HCT116 (cell line): Measurements from ENCODE around the gene TAGLN2. TPM values are rescaled to one million over a fixed set of nuclear protein-coding genes. Genes with fewer than 3 reads are reported as not detected.
A peak's percentile ranks its signal among the peaks of the same experiment; 100 is the strongest.

ENCODE experiments used
- ATAC-seq: fragments of 200-7000 bp; cut with Tn5 transposase; 2 replicates; pipeline ENCODE4 v1.9.1; 2020; ENCODE audit warnings: mild to moderate bottlenecking, moderate library complexity
- BruUV-seq: library from RNA; stranded (reverse); fragments of 400-500 nt; replicated peaks from 2 replicates; lab custom pipeline; 2021; lab: Mats Ljungman, UMichigan
- CTCF ChIA-PET: fragments of 300-600 bp; sonication (Branson Sonifier 250); formaldehyde crosslinking; loops from one replicate; lab custom pipeline; 2021; ENCODE audit warnings: antibody characterized with exemption; lab: Charles Lee
- POLR2A ChIA-PET: fragments of 300-600, 350-600 bp; sonication (Branson Sonifier 250); formaldehyde crosslinking; loops from one replicate; lab custom pipeline; 2021; ENCODE audit warnings: antibody characterized with exemption; lab: Charles Lee
- RAD21 ChIA-PET, 2 experiments: fragments of 300-600 bp; sonication (Branson Sonifier 250); formaldehyde crosslinking; loops; one replicate each; lab custom pipeline; 2023; ENCODE audit warnings: low total read pairs in 2 of 2; ENCODE audit not compliant: uncharacterized antibody in 2 of 2, unreplicated experiment in 2 of 2, low non-redundant PET in 1 of 2; lab: Charles Lee
- DNase-seq: peaks from one replicate; pipeline ENCODE4 v3.0.0-alpha.2; 2010; ENCODE audit warnings: low read depth, low spot score
- H2AFZ ChIP-seq: fragments of 200-600 bp; shearing (Covaris generic), sonication (generic); 2 replicates; pipeline ENCODE4 v1.6.1; 2017; ENCODE audit warnings: low read depth, mixed run types, mixed read lengths, antibody characterized with exemption, low read length; ENCODE audit not compliant: poor library complexity, severe bottlenecking
- H3K27ac ChIP-seq: 2 replicates; pipeline ENCODE4 v1.5.1; 2012; ENCODE audit warnings: low read depth, low read length
- H3K27me3 ChIP-seq: fragments of 200-600 bp; sonication (generic); 2 replicates; pipeline ENCODE4 v1.6.1; 2016; ENCODE audit warnings: mixed run types, low read length, mixed read lengths; ENCODE audit not compliant: insufficient read depth
- H3K36me3 ChIP-seq, 2 experiments: fragments of 200-500 bp in 1 of 2; fragments of 200-600 bp in 1 of 2; sonication (Bioruptor generic) in 1 of 2; sonication (generic) in 1 of 2; 2 replicates each; pipeline versions ENCODE4 v1.5.1 to v1.6.1; 2014 to 2016; ENCODE audit warnings: low read length in 2 of 2, inconsistent platforms in 1 of 2, mixed read lengths in 1 of 2, mixed run types in 1 of 2; ENCODE audit not compliant: insufficient read depth in 2 of 2, control insufficient read depth in 1 of 2
- H3K4me1 ChIP-seq, 2 experiments: fragments of 200-600 bp in 1 of 2; sonication (generic) in 1 of 2; 2 replicates each; pipeline versions ENCODE4 v1.5.1 to v1.6.1; 2012 to 2017; ENCODE audit warnings: low read length in 2 of 2, inconsistent platforms in 1 of 2, mild to moderate bottlenecking in 1 of 2, mixed read lengths in 1 of 2, mixed run types in 1 of 2, moderate library complexity in 1 of 2; ENCODE audit not compliant: insufficient read depth in 2 of 2, control insufficient read depth in 1 of 2
- H3K4me2 ChIP-seq: fragments of 200-600 bp; sonication (generic); 2 replicates; pipeline ENCODE4 v1.6.1; 2017; ENCODE audit warnings: mixed run types, low read length, mixed read lengths
- H3K4me3 ChIP-seq, 2 experiments: fragments of 200-600 bp in 1 of 2; sonication (generic) in 1 of 2; replicated peaks in 1 of 2; 2 replicates each; pipeline ENCODE4 v1.5.1; 2011 to 2016; ENCODE audit warnings: low read length in 2 of 2, control low read depth in 1 of 2, low read depth in 1 of 2, mild to moderate bottlenecking in 1 of 2, mixed read lengths in 1 of 2, mixed run types in 1 of 2
- H3K79me2 ChIP-seq: fragments of 200-600 bp; sonication (generic); 2 replicates; pipeline ENCODE4 v1.6.1; 2017; ENCODE audit warnings: mild to moderate bottlenecking, mixed run types, low read length, moderate library complexity, mixed read lengths; ENCODE audit not compliant: insufficient read depth
- H3K9ac ChIP-seq: fragments of 200-600 bp; sonication (generic); 2 replicates; pipeline ENCODE4 v1.6.1; 2016; ENCODE audit warnings: low read length, mixed read lengths
- H3K9me2 ChIP-seq: fragments of 200-600 bp; sonication (generic), shearing (Covaris generic); 2 replicates; pipeline ENCODE4 v1.6.1; 2017; ENCODE audit warnings: mixed run types, mild to moderate bottlenecking, moderate library complexity; ENCODE audit not compliant: insufficient read depth
- H3K9me3 ChIP-seq, 2 experiments: fragments of 200-500 bp in 1 of 2; fragments of 200-600 bp in 1 of 2; sonication (Bioruptor generic) in 1 of 2; sonication (generic) in 1 of 2; 2 replicates each; pipeline ENCODE4 v1.6.1; 2014 to 2017; ENCODE audit warnings: low read length in 2 of 2, mixed read lengths in 2 of 2, inconsistent platforms in 1 of 2, low read depth in 1 of 2, mild to moderate bottlenecking in 1 of 2, mixed run types in 1 of 2, moderate library complexity in 1 of 2; ENCODE audit not compliant: control insufficient read depth in 1 of 2, insufficient read depth in 1 of 2
- H4K20me1 ChIP-seq: fragments of 200-600 bp; sonication (generic), shearing (Covaris generic); 2 replicates; pipeline ENCODE4 v1.6.1; 2017; ENCODE audit warnings: mixed run types, mild to moderate bottlenecking, moderate library complexity; ENCODE audit not compliant: insufficient read depth
- CBX3 ChIP-seq: IDR thresholded peaks from 2 replicates; pipeline ENCODE4 v1.6.1; 2012; ENCODE audit warnings: low read depth
- CEBPB ChIP-seq: IDR thresholded peaks from 2 replicates; pipeline ENCODE4 v1.6.1; 2012; ENCODE audit warnings: low read depth
- CTCF ChIP-seq, 3 experiments: fragments of 200-600 bp in 1 of 3; sonication (generic) in 1 of 3; IDR thresholded peaks in 2 of 3; conservative IDR thresholded peaks in 1 of 3; 2 replicates each; pipeline ENCODE4 v1.5.1; 2012 to 2017; ENCODE audit warnings: low read depth in 2 of 3, low read length in 2 of 3, antibody characterized with exemption in 1 of 3, borderline replicate concordance in 1 of 3, control low read depth in 1 of 3, mild to moderate bottlenecking in 1 of 3, mixed read lengths in 1 of 3, mixed run types in 1 of 3, moderate library complexity in 1 of 3; ENCODE audit not compliant: insufficient read depth in 1 of 3
- EGR1 ChIP-seq: IDR thresholded peaks from 2 replicates; pipeline ENCODE4 v1.6.1; 2012; ENCODE audit warnings: low read depth
- ELF1 ChIP-seq: IDR thresholded peaks from 2 replicates; pipeline ENCODE4 v1.6.1; 2012; ENCODE audit warnings: low read depth, borderline replicate concordance
- EZH2phosphoT487 ChIP-seq: fragments of 200-600 bp; IDR thresholded peaks from 2 replicates; pipeline ENCODE4 v1.6.1; 2018; ENCODE audit warnings: antibody characterized with exemption, borderline replicate concordance
- JUND ChIP-seq: IDR thresholded peaks from 2 replicates; pipeline ENCODE4 v1.6.1; 2012
- POLR2A ChIP-seq: IDR thresholded peaks from 2 replicates; pipeline ENCODE4 v1.7.0; 2011; ENCODE audit warnings: borderline replicate concordance; ENCODE audit not compliant: insufficient read depth, insufficient read length; ENCODE audit errors: extremely low read depth
- POLR2AphosphoS5 ChIP-seq: IDR thresholded peaks from 2 replicates; pipeline ENCODE4 v1.6.1; 2011; ENCODE audit warnings: mild to moderate bottlenecking, low read depth, low read length, moderate library complexity
- RAD21 ChIP-seq: IDR thresholded peaks from 2 replicates; pipeline ENCODE4 v1.6.1; 2012; ENCODE audit warnings: low read depth, mild to moderate bottlenecking
- SIN3A ChIP-seq: IDR thresholded peaks from 2 replicates; pipeline ENCODE4 v1.6.1; 2012; ENCODE audit warnings: low read depth
- SP1 ChIP-seq: IDR thresholded peaks from 2 replicates; pipeline ENCODE4 v1.6.1; 2012; ENCODE audit warnings: low read depth
- SRF ChIP-seq: IDR thresholded peaks from 2 replicates; pipeline ENCODE4 v1.6.1; 2012; ENCODE audit warnings: low read depth
- TCF7L2 ChIP-seq: IDR thresholded peaks from 2 replicates; pipeline ENCODE4 v1.7.0; 2011; ENCODE audit warnings: borderline replicate concordance, inconsistent platforms; ENCODE audit not compliant: insufficient read depth, insufficient read length; ENCODE audit errors: extremely low read depth
- YY1 ChIP-seq: IDR thresholded peaks from 2 replicates; pipeline ENCODE4 v1.6.1; 2011; ENCODE audit warnings: low read length, low read depth, moderate library complexity, mild to moderate bottlenecking; ENCODE audit not compliant: insufficient replicate concordance; ENCODE audit errors: extremely low read depth
- ZFX ChIP-seq: fragments of 450-650 bp; IDR thresholded peaks from 2 replicates; pipeline ENCODE4 v1.6.1; 2017
- intact Hi-C: fragments of 100-400 bp; cut with micrococcal nuclease; formaldehyde crosslinking; loops from 2 replicates; pipeline ENCODE4 v1.10.0; 2022
- total RNA-seq: library from RNA; stranded (reverse); gene quantifications from one replicate; pipeline ENCODE4 v1.2.1, GENCODE V29; 2021; ENCODE audit not compliant: unreplicated experiment
- TF ChIP-seq, protein P1 (sequence below): IDR thresholded peaks from 2 replicates; pipeline ENCODE4 v1.6.1; 2011; ENCODE audit warnings: mild to moderate bottlenecking, low read length, moderate library complexity; ENCODE audit not compliant: insufficient replicate concordance; ENCODE audit errors: extremely low read depth
- TF ChIP-seq, protein P2 (sequence below): IDR thresholded peaks from 2 replicates; pipeline ENCODE4 v1.6.1; 2012; ENCODE audit warnings: low read depth

TAGLN2 gene
- total RNA-seq, 1 experiment from 2014 or later = 127 TPM

DNA sequence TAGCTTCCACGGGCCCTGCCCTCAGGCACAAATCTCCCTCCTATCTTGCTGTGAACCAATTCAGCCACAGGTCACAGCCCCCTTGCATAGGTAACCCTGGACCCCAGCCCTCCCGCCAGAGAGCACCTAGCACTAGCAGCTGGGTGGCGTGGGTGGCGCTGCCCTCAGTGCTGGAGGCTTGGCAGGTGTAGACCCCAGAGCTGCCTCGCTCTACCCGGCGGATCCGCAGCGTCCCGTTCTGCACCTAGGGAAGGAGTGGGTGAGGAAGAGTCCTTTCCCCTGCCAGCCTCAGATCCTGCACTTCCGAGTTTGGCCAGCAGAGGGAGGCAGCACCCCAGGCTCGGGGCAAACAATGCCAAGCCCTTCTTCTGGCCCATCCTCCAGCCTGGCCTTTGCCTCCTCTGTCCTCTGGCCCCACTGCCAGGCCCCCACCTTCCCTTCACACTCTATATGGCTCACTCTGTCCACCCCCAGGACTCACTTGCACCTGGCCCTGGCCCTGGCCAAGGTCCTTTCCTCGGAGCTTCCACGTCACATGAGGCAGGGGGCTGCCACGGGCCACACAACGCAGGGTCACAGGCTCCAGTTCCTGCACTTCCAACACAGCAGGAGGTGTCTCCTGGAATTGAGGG, 11.1 kb upstream of the TAGLN2 start:
- RAD21 ChIA-PET = interaction anchor here in 1 of 2 experiments (1.9 kb wide), 1 partner anchor 71 kb away, joined by 5 read pairs; no protein-coding TSS in a partner anchor
- no peak overlapping the region for H3K4me3 ChIP-seq
- no peaks in the 10 kb centered on the region for H3K27me3 ChIP-seq
- H3K4me2 ChIP-seq = peak overlapping the region; percentile 18
- H2AFZ ChIP-seq = no peak overlapping the region
- peaks cover 0 to 2% of the 10 kb centered on the region in 2 experiments; a peak in 1 of 4 replicates for H3K36me3 ChIP-seq
- POLR2A ChIA-PET = no interaction called here
- H3K4me1 ChIP-seq = peaks cover 3 to 15% of the 10 kb centered on the region in 2 experiments
- H3K79me2 ChIP-seq = no peaks in the 10 kb centered on the region
- intact Hi-C loops = loop anchor here (1.0 to 2.0 kb wide), 2 partner anchors 70 to 142 kb away; no protein-coding TSS in a partner anchor
- no peaks in the 10 kb centered on the region for H3K9me3 ChIP-seq
- no peaks in the 10 kb centered on the region for H4K20me1 ChIP-seq
- DNase-seq = no peak
- H3K9ac ChIP-seq = no peak overlapping the region
- no peaks in the 10 kb centered on the region for H3K9me2 ChIP-seq
- TF ChIP-seq ZFX (no peak), RAD21 (peak; percentile 98), JUND (no peak), ELF1 (no peak), SIN3A (no peak), EZH2phosphoT487 (no peak), CBX3 (no peak), EGR1 (no peak), TCF7L2 (no peak), CTCF (IDR thresholded peaks at IDR 0.05 in 2 of 3, conservative IDR thresholded peaks at IDR 0.05 in 1 of 3; ENCODE audit: borderline replicate concordance in 1 of 3, insufficient read depth in 1 of 3, low read depth in 2 of 3, low read length in 2 of 3) (peak; percentile 84 to 96 (median 95)), CEBPB (no peak), POLR2A (no peak), SRF (no peak), YY1 (no peak), SP1 (no peak), POLR2AphosphoS5 (no peak)
- TF ChIP-seq, protein P1, sequence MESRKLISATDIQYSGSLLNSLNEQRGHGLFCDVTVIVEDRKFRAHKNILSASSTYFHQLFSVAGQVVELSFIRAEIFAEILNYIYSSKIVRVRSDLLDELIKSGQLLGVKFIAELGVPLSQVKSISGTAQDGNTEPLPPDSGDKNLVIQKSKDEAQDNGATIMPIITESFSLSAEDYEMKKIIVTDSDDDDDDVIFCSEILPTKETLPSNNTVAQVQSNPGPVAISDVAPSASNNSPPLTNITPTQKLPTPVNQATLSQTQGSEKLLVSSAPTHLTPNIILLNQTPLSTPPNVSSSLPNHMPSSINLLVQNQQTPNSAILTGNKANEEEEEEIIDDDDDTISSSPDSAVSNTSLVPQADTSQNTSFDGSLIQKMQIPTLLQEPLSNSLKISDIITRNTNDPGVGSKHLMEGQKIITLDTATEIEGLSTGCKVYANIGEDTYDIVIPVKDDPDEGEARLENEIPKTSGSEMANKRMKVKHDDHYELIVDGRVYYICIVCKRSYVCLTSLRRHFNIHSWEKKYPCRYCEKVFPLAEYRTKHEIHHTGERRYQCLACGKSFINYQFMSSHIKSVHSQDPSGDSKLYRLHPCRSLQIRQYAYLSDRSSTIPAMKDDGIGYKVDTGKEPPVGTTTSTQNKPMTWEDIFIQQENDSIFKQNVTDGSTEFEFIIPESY = no peak
- TF ChIP-seq, protein P2, sequence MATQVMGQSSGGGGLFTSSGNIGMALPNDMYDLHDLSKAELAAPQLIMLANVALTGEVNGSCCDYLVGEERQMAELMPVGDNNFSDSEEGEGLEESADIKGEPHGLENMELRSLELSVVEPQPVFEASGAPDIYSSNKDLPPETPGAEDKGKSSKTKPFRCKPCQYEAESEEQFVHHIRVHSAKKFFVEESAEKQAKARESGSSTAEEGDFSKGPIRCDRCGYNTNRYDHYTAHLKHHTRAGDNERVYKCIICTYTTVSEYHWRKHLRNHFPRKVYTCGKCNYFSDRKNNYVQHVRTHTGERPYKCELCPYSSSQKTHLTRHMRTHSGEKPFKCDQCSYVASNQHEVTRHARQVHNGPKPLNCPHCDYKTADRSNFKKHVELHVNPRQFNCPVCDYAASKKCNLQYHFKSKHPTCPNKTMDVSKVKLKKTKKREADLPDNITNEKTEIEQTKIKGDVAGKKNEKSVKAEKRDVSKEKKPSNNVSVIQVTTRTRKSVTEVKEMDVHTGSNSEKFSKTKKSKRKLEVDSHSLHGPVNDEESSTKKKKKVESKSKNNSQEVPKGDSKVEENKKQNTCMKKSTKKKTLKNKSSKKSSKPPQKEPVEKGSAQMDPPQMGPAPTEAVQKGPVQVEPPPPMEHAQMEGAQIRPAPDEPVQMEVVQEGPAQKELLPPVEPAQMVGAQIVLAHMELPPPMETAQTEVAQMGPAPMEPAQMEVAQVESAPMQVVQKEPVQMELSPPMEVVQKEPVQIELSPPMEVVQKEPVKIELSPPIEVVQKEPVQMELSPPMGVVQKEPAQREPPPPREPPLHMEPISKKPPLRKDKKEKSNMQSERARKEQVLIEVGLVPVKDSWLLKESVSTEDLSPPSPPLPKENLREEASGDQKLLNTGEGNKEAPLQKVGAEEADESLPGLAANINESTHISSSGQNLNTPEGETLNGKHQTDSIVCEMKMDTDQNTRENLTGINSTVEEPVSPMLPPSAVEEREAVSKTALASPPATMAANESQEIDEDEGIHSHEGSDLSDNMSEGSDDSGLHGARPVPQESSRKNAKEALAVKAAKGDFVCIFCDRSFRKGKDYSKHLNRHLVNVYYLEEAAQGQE = no peak
- CTCF ChIA-PET = interaction anchor here (10.1 kb wide), 1 partner anchor 70 kb away, joined by 170 read pairs; no protein-coding TSS in a partner anchor
- peak; percentile 95 for ATAC-seq
- no TSS peak for BruUV-seq
- H3K27ac ChIP-seq = no peak overlapping the region
